Gastrocnemius medialis (tissue), 4 donors: ENCODE results near the gene SERPINC1. TPM values are rescaled to one million over a fixed set of nuclear protein-coding genes. Genes with fewer than 3 reads are reported as not detected.
"Not testable (repeated sequence)": the region's sequence is repeated elsewhere in the genome, so short reads cannot be mapped to it uniquely, and the experiment has no call there.

ENCODE experiments used
- ATAC-seq, 2 donors: fragments of 150-250 bp; one replicate each; pipeline ENCODE4 v1.9.1; 2016
- DNase-seq, 2 donors: peaks; one replicate each; pipeline ENCODE4 v3.0.0-alpha.2; 2019
- H3K27ac ChIP-seq, 4 donors: fragments of 200-600 bp; sonication (generic); 1 replicate in 1 of 4; 2 replicates in 3 of 4; pipeline ENCODE4 v1.5.1; 2016 to 2018; ENCODE audit warnings: mild to moderate bottlenecking in 2 of 4, moderate library complexity in 1 of 4
- H3K27me3 ChIP-seq, 3 donors: fragments of 200-600 bp; sonication (generic) in 2 of 3; 1 replicate in 1 of 3; 2 replicates in 2 of 3; pipeline versions ENCODE4 v1.5.1 to v1.6.0; 2016 to 2019; ENCODE audit warnings: mild to moderate bottlenecking in 1 of 3, moderate library complexity in 1 of 3
- H3K36me3 ChIP-seq, 2 donors: fragments of 200-600 bp; sonication (generic) in 1 of 2; one replicate each; pipeline ENCODE4 v1.5.1; 2017 to 2018
- H3K4me1 ChIP-seq, 2 donors: fragments of 200-600 bp; sonication (generic) in 1 of 2; one replicate each; pipeline ENCODE4 v1.5.1; 2016 to 2017; ENCODE audit warnings: mild to moderate bottlenecking in 2 of 2
- H3K4me3 ChIP-seq, 4 donors: fragments of 200-600 bp; sonication (generic) in 3 of 4; 1 replicate in 1 of 4; 2 replicates in 3 of 4; pipeline ENCODE4 v1.5.1; 2016 to 2019; ENCODE audit warnings: mild to moderate bottlenecking in 2 of 4
- H3K9me3 ChIP-seq, 3 donors: fragments of 200-600 bp; sonication (generic) in 2 of 3; 1 replicate in 1 of 3; 2 replicates in 2 of 3; pipeline ENCODE4 v1.5.1; 2016 to 2019
- CTCF ChIP-seq, 5 experiments: fragments of 450-650 bp in 3 of 5; fragments of 200-600 bp in 2 of 5; sonication (generic) in 2 of 5; IDR thresholded peaks in 4 of 5; conservative IDR thresholded peaks in 1 of 5; 1 replicate in 4 of 5; 2 replicates in 1 of 5; pipeline ENCODE4 v1.5.1; 2016 to 2019; ENCODE audit warnings: antibody characterized with exemption in 5 of 5, mild to moderate bottlenecking in 3 of 5, moderate library complexity in 3 of 5
- POLR2A ChIP-seq, 2 donors: fragments of 450-650 bp; IDR thresholded peaks; one replicate each; pipeline ENCODE4 v1.6.1; 2017; ENCODE audit warnings: antibody characterized with exemption in 2 of 2, mild to moderate bottlenecking in 2 of 2, moderate library complexity in 2 of 2
- in situ Hi-C, 4 donors: fragments of 200-750 bp; cut with MboI; loops; one replicate each; pipeline versions ENCODE4 v1.15.0 to v1.8.0; 2017; ENCODE audit warnings: low sequenced_read_pairs in 4 of 4
- intact Hi-C: fragments of 100-400 bp; cut with DNase I; formaldehyde crosslinking; loops from one replicate; pipeline ENCODE4 v1.15.1; 2023; ENCODE audit warnings: low total_unique reads
- total RNA-seq, 4 donors: library from RNA; depleted of rRNA; stranded (reverse); fragments of >200 nt; gene quantifications; one replicate each; pipeline versions ENCODE4 v1.1.0 to v1.2.3, GENCODE V29; 2016

Gene SERPINC1
- total RNA-seq, 4 donors from 2014 or later: 1.7 to 4.5 (median 2.2) TPM; not detected in 1

GRCh38 chr1:173888749-173889148, 28.4 kb downstream of the SERPINC1 start:
- Histone ChIP-seq H3K4me3 (no peak overlapping the region), H3K27me3 (no peaks in the 10 kb centered on the region), H3K36me3 (peaks cover 0 to 23% of the 10 kb centered on the region in 2 donors), H3K9me3 (no peaks in the 10 kb centered on the region), H3K27ac (no peak overlapping the region), H3K4me1 (no peaks in the 10 kb centered on the region)
- TF ChIP-seq POLR2A (IDR thresholded peaks at IDR 0.05): no peak
- no peak for TF ChIP-seq CTCF (IDR thresholded peaks at IDR 0.05 in 4 of 5, conservative IDR thresholded peaks at IDR 0.05 in 1 of 5)
- in situ Hi-C loops: no loop called here
- intact Hi-C loops: no loop called here
- DNase-seq (no peak), ATAC-seq (no peak)

DNA sequence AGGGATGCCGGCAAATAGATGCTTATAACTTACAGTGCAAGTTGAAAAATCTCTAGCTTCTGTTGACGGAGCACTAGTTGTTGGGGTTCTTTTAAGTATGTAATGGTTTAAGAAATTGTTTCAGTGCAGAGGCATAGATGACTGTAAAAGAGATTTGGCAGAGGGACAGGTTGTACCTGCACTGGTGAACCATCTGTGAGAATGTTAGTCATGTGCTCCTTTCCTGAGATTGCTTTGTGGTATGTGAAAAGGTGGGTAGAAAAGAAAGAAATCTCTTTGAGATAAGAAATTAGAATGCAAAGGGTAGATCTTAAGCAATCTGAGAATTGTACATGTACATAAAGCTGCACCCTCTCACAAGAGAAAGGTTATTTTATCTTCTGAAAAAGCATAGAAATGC, 29.5 kb downstream of the SERPINC1 start:
- Histone ChIP-seq H3K36me3 (peaks cover 0 to 23% of the 10 kb centered on the region in 2 donors), H3K9me3 (no peaks in the 10 kb centered on the region), H3K4me3 (no peak overlapping the region), H3K27ac (no peak overlapping the region), H3K4me1 (no peaks in the 10 kb centered on the region), H3K27me3 (no peaks in the 10 kb centered on the region)
- in situ Hi-C loops (no loop called here), intact Hi-C loops (no loop called here)
- DNase-seq: no peak
- no peak for ATAC-seq
- TF ChIP-seq CTCF (IDR thresholded peaks at IDR 0.05 in 4 of 5, conservative IDR thresholded peaks at IDR 0.05 in 1 of 5) (no peak), POLR2A (IDR thresholded peaks at IDR 0.05) (no peak)

DNA sequence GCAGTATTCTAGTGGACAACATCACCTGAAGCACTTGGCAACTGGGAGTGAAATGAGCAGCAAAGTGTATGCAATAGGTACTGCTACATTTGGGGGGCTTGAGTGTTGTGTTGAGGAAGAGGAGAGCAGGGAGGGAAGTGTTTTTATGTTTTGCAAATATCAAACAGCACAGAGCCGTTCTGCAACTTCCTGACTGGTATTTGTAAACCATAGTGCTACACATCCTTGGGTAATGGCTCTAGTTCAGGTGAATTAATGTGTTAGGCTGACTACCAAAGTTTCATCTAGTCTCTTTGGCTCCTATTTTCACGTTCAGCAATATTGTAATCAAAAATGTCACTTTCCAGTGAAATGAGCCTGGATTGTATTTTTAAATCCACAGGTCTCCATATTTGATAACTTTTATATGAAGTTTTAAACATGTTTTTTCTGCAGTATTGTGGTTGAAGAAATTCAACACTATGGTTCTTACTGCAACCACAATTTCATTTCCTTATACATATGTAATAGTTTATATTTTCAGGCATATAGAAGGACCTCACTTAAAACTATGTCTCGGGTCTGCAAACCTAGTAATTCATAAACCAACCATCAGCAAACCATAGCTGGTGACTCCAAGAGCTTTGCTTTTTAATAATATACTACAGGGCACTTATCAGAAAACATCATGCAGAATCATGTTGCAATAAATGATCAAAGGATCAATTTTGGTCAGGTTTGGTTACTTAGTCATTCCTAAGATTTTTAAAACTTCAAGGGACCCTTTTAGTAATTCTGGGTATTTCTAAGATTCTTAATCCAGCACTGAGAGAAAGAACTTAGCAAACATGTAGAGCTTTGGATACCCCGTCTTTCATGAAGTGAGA, 30.1 kb downstream of the SERPINC1 start:
- no peak overlapping the region for H3K27ac ChIP-seq
- H3K27me3 ChIP-seq: no peaks in the 10 kb centered on the region
- H3K9me3 ChIP-seq: no peaks in the 10 kb centered on the region
- no peak overlapping the region for H3K4me3 ChIP-seq
- intact Hi-C loops: no loop called here
- TF ChIP-seq CTCF (IDR thresholded peaks at IDR 0.05 in 4 of 5, conservative IDR thresholded peaks at IDR 0.05 in 1 of 5) (no peak), POLR2A (IDR thresholded peaks at IDR 0.05) (no peak)
- in situ Hi-C loops: no loop called here
- ATAC-seq (no peak), DNase-seq (no peak)
- no peaks in the 10 kb centered on the region for H3K4me1 ChIP-seq
- H3K36me3 ChIP-seq: peaks cover 0 to 23% of the 10 kb centered on the region in 2 donors

- H3K27ac ChIP-seq: no peak overlapping the region
- TF ChIP-seq CTCF (IDR thresholded peaks at IDR 0.05 in 4 of 5, conservative IDR thresholded peaks at IDR 0.05 in 1 of 5) (no peak), POLR2A (IDR thresholded peaks at IDR 0.05) (no peak)
- H3K4me3 ChIP-seq: no peak overlapping the region
- in situ Hi-C loops (no loop called here), intact Hi-C loops (no loop called here)
- H3K27me3 ChIP-seq: no peaks in the 10 kb centered on the region
- peaks cover 0 to 26% of the 10 kb centered on the region in 2 donors for H3K36me3 ChIP-seq
- ATAC-seq (no peak), DNase-seq (no peak)
- H3K9me3 ChIP-seq: no peaks in the 10 kb centered on the region
- H3K4me1 ChIP-seq: no peaks in the 10 kb centered on the region
These were observed 32.4 kb downstream of the SERPINC1 start for GRCh38 chr1:173884701-173885100.

DNA sequence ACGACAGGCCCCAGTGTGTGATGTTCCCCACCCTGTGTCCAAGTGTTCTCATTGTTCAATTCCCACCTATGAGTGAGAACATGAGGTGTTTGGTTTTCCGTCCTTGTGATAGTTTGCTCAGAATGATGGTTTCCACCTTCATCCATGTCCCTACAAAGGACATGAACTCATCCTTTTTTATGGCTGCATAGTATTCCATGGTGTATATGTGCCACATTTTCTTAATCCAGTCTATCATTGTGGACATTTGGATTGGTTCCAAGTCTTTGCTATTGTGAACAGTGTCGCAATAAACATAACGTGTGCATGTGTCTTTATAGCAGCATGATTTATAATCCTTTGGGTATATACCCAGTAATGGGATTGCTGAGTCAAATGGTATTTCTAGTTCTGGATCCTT, 36.0 kb downstream of the SERPINC1 start:
- ATAC-seq, H3K27me3 ChIP-seq, DNase-seq, intact Hi-C loops, H3K9me3 ChIP-seq, H3K4me3 ChIP-seq, in situ Hi-C loops, H3K4me1 ChIP-seq, H3K27ac ChIP-seq: not testable (repeated sequence)
- peaks cover 0 to 17% of the 10 kb centered on the region in 2 donors for H3K36me3 ChIP-seq
